NCI-H2107 (cell line): ENCODE results near the gene ABHD17C.

Source experiments
- DNase-seq: peaks from one replicate; lab custom pipeline; 2025; lab: John Stamatoyannopoulos, UW

Gene ABHD17C

DNA sequence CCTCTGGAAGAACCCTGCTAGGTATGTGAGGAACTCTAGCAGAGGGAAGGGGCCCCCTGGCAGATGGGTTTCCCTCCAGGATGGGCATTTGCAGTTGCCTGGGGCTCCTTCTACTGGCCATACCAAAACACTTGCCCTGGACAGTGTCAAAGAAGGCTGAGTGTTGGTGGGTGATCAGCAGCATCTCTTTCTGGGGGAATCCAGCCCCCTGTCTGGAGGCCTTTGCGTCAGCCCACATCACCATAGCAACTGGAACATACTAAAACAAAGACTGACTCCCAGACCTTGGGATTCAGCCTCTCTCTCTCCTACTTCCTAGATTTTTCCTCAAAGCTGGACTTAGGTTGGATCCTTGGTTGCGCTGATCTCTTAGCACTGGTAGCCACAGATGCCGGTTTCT, 92.2 kb downstream of the ABHD17C start:
- no peak for DNase-seq

DNA sequence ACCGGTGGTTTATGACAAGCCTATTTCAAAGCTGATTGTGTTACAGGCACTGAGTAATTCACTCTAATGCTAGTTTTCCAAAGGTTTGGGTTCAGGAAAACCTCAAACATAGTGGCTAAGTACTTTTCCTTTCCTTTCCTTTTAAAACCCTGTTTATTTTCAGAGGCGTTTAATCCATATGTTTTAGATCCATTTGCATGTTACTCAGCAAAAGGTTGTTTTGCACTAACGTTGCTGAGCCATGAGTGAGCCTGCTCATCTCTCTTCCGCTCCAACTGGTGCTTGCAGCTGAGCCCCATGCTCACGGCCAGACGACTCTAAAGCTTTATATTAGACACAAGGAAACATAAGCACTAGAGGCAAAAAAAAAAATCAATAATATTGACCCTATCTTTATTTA, 93.4 kb downstream of the ABHD17C start:
- DNase-seq = no peak

DNA sequence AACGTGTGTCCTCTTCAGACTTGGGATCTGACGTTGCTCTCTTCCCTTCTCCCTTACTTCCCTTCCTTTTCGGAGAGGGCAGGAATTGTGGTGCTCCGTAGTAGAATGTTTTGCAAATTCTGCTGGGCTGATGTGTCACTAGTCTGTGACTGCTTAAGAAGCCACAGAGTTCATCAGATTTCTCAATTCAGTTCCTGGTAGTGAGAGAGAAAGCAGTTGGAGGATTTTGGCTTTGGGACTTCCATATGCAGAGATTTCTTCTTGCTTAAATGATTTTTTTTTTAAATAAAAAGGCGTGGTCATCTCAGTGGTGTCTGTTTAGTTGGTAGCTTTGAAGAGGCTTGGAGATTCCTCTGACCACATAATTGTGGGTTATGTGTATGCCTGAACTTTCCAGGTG, 94.2 kb downstream of the ABHD17C start:
- no peak for DNase-seq

DNA sequence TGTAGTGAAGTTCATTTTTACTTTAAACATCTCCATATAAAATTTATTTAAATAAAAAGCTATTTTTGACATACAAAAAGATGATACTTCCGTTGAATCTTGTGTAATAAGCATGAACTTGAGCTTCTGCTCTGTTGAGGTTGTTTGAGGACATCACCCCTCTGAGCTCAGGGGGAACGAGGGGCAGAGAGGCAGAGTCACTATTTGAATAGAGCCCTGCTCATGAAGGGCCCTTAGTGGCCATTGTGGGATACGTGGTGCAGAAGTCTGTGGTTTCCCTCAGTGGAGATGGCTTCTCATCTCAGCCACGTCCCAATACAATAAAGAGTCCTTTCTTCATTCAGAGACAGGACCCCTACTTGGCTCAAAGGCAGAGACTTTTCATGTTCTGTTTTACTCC, 94.7 kb downstream of the ABHD17C start:
- DNase-seq = peak; percentile 32

DNA sequence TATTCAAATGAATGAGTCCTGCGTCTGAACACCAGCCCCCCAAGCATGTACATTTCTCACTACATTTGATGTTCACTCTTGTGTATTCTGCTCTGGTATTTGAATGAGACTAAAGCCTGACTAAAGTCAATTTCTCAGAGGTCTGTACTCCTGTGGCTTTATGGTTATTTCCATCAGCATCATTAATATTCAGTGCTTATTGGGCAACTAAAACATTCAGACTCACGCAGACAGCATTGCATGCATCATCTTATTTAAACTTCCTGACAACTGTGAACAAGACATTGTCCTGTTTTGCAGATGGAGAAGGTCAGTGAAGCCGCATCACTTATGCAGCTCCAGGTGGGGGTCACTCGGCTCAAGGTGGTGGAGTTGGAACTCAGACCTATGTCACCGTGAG, 95.1 kb downstream of the ABHD17C start:
- no peak for DNase-seq

DNA sequence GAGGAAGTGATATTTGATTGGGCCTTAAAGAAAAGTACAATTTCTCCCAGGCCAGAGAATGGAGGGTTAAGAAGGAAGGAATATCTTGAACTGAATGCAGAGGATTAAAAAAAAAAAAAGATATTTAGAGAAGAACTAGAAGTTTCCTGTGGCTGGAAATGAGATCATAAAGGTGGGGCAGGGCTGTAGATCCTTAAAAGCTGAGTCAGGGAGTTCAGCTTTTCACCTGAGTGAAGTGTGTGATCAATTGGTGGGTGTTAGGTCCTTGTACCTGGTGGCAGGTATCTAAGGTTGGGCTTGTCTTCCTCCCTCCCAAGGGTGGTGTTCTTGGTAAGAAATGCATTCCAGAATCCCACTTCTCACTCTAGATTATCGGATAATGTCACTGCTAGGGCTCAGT, 95.9 kb downstream of the ABHD17C start:
- no peak for DNase-seq

DNA sequence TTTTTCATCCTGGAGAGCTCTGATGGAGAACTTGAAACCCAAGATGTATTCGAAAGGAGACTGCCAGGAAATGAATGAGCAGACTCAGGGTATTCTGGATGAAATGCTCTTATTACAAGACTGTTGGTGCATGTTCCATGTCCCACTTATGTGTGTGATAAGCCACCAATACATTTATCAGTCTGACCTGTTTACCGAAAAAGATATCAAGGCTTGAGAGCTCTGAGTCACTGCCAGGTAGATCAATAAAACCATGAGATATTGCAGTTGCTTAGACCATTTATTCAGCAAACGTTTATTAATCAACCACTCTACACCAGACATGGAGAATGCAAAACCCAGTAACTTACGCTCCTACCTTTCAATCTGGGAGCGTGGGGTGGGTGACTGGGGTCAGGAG, 101.3 kb downstream of the ABHD17C start:
- no peak for DNase-seq

DNA sequence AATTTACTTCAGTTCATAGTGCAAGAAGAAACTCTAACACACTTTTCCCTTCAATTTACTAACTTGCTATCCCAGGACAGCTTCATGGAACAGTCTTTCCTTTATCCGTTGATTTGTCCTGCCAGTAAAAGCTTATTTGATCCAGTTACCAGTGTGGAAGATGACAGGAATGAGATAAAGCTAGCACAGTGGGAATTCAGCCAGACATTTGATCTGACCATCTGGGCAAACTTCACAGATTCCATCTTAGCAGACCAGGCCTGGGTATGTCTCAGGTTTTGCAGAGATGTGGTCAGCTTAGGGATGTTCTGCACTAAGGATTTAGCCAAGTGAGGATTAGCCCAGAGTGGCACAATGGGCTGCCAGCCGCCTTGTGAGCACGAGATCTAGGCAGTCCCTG, 103.8 kb downstream of the ABHD17C start:
- no peak for DNase-seq

DNA sequence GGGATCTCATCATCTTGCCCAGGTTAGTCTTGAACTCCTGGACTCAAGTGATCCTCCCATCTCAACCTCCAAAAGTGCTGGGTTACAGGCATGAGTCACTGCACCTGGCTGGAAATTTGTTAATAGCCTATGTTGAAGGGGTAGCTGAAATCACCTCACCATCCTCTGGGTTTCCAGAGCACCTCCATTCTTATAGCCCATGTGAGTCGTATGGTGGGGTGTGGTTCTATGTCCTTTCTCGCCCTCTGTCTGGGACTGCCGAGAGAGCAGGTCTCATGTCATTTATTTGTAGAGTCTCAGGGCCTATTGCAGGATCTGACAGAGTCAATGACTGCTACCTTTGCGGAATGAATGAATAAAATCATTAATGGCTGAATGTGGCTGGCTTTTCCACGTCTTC, 105.0 kb downstream of the ABHD17C start:
- no peak for DNase-seq

DNA sequence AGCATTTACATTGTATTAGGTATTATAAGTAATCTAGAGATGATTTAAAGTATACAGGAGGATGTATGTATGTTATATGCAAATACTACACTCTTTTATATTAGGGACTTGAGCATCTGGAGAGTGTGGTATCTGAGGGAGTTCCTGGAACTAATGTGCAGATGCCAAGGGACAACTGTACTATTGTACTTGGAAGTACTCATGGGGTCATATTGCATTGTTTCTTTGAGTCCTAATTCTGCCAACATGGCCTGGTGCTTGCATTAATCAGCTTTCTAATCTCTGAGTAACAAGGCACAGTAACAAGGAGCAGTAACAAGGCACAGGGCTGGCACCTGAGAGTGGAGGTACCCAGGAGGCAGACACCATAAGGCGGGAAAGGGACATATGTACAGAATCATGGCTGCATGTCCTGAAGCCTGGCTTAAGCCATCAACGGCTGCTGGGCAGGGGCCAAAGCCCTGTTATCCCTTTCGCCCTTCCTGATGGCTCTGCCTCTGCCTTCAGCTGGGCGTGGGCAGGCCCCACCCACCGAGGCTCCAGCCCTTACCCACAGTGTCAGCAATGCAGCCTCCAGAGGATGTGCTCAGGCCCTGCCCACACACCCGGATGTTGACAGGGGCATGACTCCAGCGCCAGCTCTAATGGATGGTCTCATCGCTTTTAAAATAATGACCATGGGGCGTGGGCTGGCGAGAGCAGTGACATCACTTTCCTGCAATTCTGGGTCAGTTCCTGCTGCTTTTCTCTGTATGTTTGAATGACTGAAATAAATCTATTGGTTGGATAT, 107.0 kb downstream of the ABHD17C start:
- no peak for DNase-seq

DNA sequence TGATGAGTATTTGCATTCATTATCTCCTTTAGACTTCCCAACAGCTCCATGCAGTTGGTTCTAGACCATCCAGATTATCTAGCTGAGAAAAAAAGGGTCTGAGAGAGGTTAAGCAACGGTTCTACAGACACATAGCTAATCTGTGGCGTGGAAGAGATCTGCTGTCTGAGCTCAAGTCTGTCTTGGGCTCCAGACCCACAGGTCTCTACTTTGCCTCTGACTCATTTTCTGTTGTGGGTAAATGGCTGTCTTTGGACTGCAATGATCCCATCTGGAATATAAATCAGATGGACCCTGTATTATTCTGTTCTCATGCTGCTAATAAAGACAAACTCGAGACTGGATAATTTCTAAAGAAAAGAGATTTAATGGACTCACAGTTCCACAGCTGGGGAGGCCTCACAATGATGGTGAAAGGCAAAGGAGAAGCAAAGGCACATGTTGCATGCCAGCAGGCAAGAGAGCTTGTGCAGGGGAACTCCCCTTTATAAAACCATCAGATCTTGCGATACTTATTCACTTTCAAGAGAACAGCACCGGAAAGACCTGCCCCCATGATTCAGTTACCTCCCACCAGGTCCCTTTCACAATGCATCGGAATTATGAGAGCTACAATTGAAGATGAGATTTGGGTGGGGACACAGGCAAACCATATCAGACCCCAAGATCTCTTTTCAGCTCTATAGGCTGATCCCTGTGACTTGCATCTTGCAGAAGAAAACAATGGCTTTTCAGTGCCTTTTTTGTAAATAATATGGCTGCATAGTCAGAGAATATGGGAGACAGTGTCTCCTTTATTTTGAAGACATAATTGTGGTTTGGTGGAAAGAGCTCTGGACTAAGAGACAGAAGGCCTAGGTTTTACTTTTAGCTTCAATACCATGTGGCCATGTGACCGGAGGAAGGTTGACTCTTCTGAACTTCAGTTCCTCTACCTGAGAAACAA, 108.7 kb downstream of the ABHD17C start:
- no peak for DNase-seq

DNA sequence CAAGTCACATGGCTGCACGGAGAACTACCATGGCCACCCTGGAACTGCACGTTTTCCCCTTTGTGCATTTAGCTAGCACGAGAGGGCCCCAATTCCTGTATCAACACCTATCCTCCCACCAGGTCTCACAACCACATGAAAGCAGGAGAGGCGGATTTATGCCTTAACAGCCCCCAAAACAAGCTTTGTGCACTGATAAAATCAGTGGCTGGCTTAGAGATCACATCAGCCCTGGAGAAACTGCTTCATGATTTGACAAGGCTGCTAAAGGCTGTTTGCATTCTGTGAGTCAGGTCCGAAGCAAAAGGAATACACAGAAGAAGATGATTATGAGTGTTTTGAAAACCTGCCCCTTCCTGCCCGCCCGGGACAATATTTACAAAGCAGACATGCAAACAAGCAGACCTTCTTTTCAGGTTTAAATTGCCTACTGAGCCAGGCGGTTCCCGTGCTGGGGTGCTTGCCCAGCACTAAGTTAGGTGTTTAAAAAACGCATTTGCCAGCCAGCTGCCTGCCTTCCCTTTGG, 109.9 kb downstream of the ABHD17C start:
- DNase-seq = no peak
